ENCODE results near the gene ISCA2.

GRCh38 chr14:74476107-74476506, 17.5 kb upstream of the ISCA2 start:
- TF ChIP-seq POLR2A (IDR thresholded peaks at IDR 0.05; ENCODE audit: low read depth, low read length) (no peak), POLR2AphosphoS5 (IDR thresholded peaks at IDR 0.05; ENCODE audit: low read depth, low read length) (no peak), TAF1 (IDR thresholded peaks at IDR 0.05; ENCODE audit: low read depth, low read length) (no peak), POU2F2 (IDR thresholded peaks at IDR 0.05; ENCODE audit: low read depth, low read length) (no peak), SPI1 (IDR thresholded peaks at IDR 0.05; ENCODE audit: low read depth, low read length) (no peak)
